Measurements from ENCODE around the gene SLC25A47. TPM values are rescaled to one million over a fixed set of nuclear protein-coding genes. Genes with fewer than 3 reads are reported as not detected.
"Not testable (repeated sequence)": the region's sequence is repeated elsewhere in the genome, so short reads cannot be mapped to it uniquely, and the experiment has no call there.

The SLC25A47 gene
- total RNA-seq, 5 donors from 2014 or later (not counting 1 experiment from before 2014, with no cell fraction given): 0.16 TPM; not detected in 4

GRCh38 chr14:100342195-100342594, 19.1 kb downstream of the SLC25A47 start:
- POLR2A ChIA-PET: no interaction called here
- Mint-ChIP-seq H3K4me1 (peaks cover 0 to 10% (median 0%) of the 10 kb centered on the region in 3 donors), H3K4me3 (no peak overlapping the region), H3K9me3 (no peaks in the 10 kb centered on the region), H3K36me3 (peaks cover 49% of the 10 kb centered on the region), H3K27me3 (no peaks in the 10 kb centered on the region), H3K27ac (no peak overlapping the region)
- CTCF ChIA-PET: no interaction called here
- no peak overlapping the region for H3K27ac ChIP-seq (ENCODE audit: low read length)
- H3K9me3 ChIP-seq: no peaks in the 10 kb centered on the region
- ATAC-seq (replicated peaks in 1 of 4) (no peak), DNase-seq (no peak)
- peaks cover 0 to 33% of the 10 kb centered on the region in 2 donors for H3K36me3 ChIP-seq (ENCODE audit: control insufficient read depth in 2 of 2, extremely low read depth in 1 of 2, insufficient read depth in 1 of 2, low read length in 1 of 2)
- 96% methylated on average over 8 of the region's 11 CpGs for WGBS (ENCODE audit: insufficient coverage)
- H3K4me3 ChIP-seq (ENCODE audit: control insufficient read depth in 1 of 2, extremely low read depth in 1 of 2, low read length in 1 of 2): no peak overlapping the region
- no peaks in the 10 kb centered on the region for H3K27me3 ChIP-seq (replicated peaks in 1 of 2; ENCODE audit: control insufficient read depth in 2 of 2, extremely low read depth in 1 of 2, insufficient read depth in 2 of 2, low read length in 1 of 2)
- H3K4me1 ChIP-seq (ENCODE audit: control insufficient read depth in 1 of 2, extremely low read depth in 1 of 2, insufficient read depth in 2 of 2, low read length in 2 of 2): no peaks in the 10 kb centered on the region

- peaks cover 0 to 32% of the 10 kb centered on the region in 2 donors for H3K36me3 ChIP-seq (ENCODE audit: control insufficient read depth in 2 of 2, extremely low read depth in 1 of 2, insufficient read depth in 1 of 2, low read length in 1 of 2)
- H3K27ac Mint-ChIP-seq; H3K27me3 ChIP-seq (replicated peaks in 1 of 2; ENCODE audit: control insufficient read depth in 2 of 2, extremely low read depth in 1 of 2, insufficient read depth in 2 of 2, low read length in 1 of 2); H3K27ac ChIP-seq (ENCODE audit: low read length); H3K4me3 Mint-ChIP-seq; H3K4me3 ChIP-seq (ENCODE audit: control insufficient read depth in 1 of 2, extremely low read depth in 1 of 2, low read length in 1 of 2); ATAC-seq (replicated peaks in 1 of 4); POLR2A ChIA-PET; H3K4me1 Mint-ChIP-seq; CTCF ChIA-PET; DNase-seq; H3K9me3 ChIP-seq; H3K4me1 ChIP-seq (ENCODE audit: control insufficient read depth in 1 of 2, extremely low read depth in 1 of 2, insufficient read depth in 2 of 2, low read length in 2 of 2); H3K27me3 Mint-ChIP-seq; H3K9me3 Mint-ChIP-seq: not testable (repeated sequence)
- WGBS (ENCODE audit: insufficient coverage): 96% methylated on average over 9 of the region's 12 CpGs
- H3K36me3 Mint-ChIP-seq: peaks cover 46% of the 10 kb centered on the region
Observed at GRCh38 chr14:100342826-100343225, 19.7 kb downstream of the SLC25A47 start.

- peaks cover 0 to 40% of the 10 kb centered on the region in 2 donors for H3K36me3 ChIP-seq (ENCODE audit: control insufficient read depth in 2 of 2, extremely low read depth in 1 of 2, insufficient read depth in 1 of 2, low read length in 1 of 2)
- DNase-seq; H3K4me3 Mint-ChIP-seq; H3K9me3 ChIP-seq; H3K27me3 ChIP-seq (replicated peaks in 1 of 2; ENCODE audit: control insufficient read depth in 2 of 2, extremely low read depth in 1 of 2, insufficient read depth in 2 of 2, low read length in 1 of 2); H3K9me3 Mint-ChIP-seq; CTCF ChIA-PET; POLR2A ChIA-PET; H3K27ac Mint-ChIP-seq; ATAC-seq (replicated peaks in 1 of 4); H3K27me3 Mint-ChIP-seq; H3K4me3 ChIP-seq (ENCODE audit: control insufficient read depth in 1 of 2, extremely low read depth in 1 of 2, low read length in 1 of 2); H3K27ac ChIP-seq (ENCODE audit: low read length); H3K4me1 ChIP-seq (ENCODE audit: control insufficient read depth in 1 of 2, extremely low read depth in 1 of 2, insufficient read depth in 2 of 2, low read length in 2 of 2); H3K4me1 Mint-ChIP-seq: not testable (repeated sequence)
- peaks cover 51% of the 10 kb centered on the region for H3K36me3 Mint-ChIP-seq
- no CpG with 5 or more reads among the region's 35 CpGs for WGBS (ENCODE audit: insufficient coverage)
Observed at GRCh38 chr14:100344657-100345056, 21.5 kb downstream of the SLC25A47 start.

- Histone ChIP-seq H3K27ac (ENCODE audit: low read length) (no peak overlapping the region), H3K36me3 (ENCODE audit: control insufficient read depth in 2 of 2, extremely low read depth in 1 of 2, insufficient read depth in 1 of 2, low read length in 1 of 2) (peaks cover 2 to 38% of the 10 kb centered on the region in 2 donors), H3K4me1 (ENCODE audit: control insufficient read depth in 1 of 2, extremely low read depth in 1 of 2, insufficient read depth in 2 of 2, low read length in 2 of 2) (no peaks in the 10 kb centered on the region), H3K27me3 (replicated peaks in 1 of 2; ENCODE audit: control insufficient read depth in 2 of 2, extremely low read depth in 1 of 2, insufficient read depth in 2 of 2, low read length in 1 of 2) (no peaks in the 10 kb centered on the region), H3K9me3 (no peaks in the 10 kb centered on the region), H3K4me3 (ENCODE audit: control insufficient read depth in 1 of 2, extremely low read depth in 1 of 2, low read length in 1 of 2) (no peak overlapping the region)
- Mint-ChIP-seq H3K9me3 (no peaks in the 10 kb centered on the region), H3K4me3 (no peak overlapping the region), H3K4me1 (peaks cover 0 to 10% (median 0%) of the 10 kb centered on the region in 3 donors), H3K27ac (no peak overlapping the region), H3K27me3 (no peaks in the 10 kb centered on the region), H3K36me3 (peaks cover 48% of the 10 kb centered on the region)
- CTCF ChIA-PET: no interaction called here
- WGBS (ENCODE audit: insufficient coverage): 98% methylated on average over 17 of the region's 17 CpGs
- no peak for DNase-seq
- POLR2A ChIA-PET: no interaction called here
- ATAC-seq (replicated peaks in 1 of 4): no peak
Observed at GRCh38 chr14:100345711-100346110, 22.6 kb downstream of the SLC25A47 start.

- Histone ChIP-seq H3K36me3 (ENCODE audit: control insufficient read depth in 2 of 2, extremely low read depth in 1 of 2, insufficient read depth in 1 of 2, low read length in 1 of 2) (peaks cover 2 to 37% of the 10 kb centered on the region in 2 donors), H3K4me1 (ENCODE audit: control insufficient read depth in 1 of 2, extremely low read depth in 1 of 2, insufficient read depth in 2 of 2, low read length in 2 of 2) (no peaks in the 10 kb centered on the region), H3K27me3 (replicated peaks in 1 of 2; ENCODE audit: control insufficient read depth in 2 of 2, extremely low read depth in 1 of 2, insufficient read depth in 2 of 2, low read length in 1 of 2) (no peaks in the 10 kb centered on the region), H3K27ac (ENCODE audit: low read length) (no peak overlapping the region), H3K9me3 (no peaks in the 10 kb centered on the region), H3K4me3 (ENCODE audit: control insufficient read depth in 1 of 2, extremely low read depth in 1 of 2, low read length in 1 of 2) (no peak overlapping the region)
- Mint-ChIP-seq H3K27ac (no peak overlapping the region), H3K27me3 (no peaks in the 10 kb centered on the region), H3K9me3 (no peaks in the 10 kb centered on the region), H3K36me3 (peaks cover 51% of the 10 kb centered on the region), H3K4me1 (peaks cover 0 to 5% (median 0%) of the 10 kb centered on the region in 3 donors), H3K4me3 (no peak overlapping the region)
- ATAC-seq (replicated peaks in 1 of 4): no peak
- no peak for DNase-seq
- ChIA-PET POLR2A (interaction anchor here in 1 of 2 donors (1.3 kb wide), 1 partner anchor 10 kb away, joined by 3 read pairs; no protein-coding TSS in a partner anchor), CTCF (no interaction called here)
- WGBS (ENCODE audit: insufficient coverage): 92% methylated on average over 11 of the region's 12 CpGs
Observed at GRCh38 chr14:100346306-100347091, 23.4 kb downstream of the SLC25A47 start.

GRCh38 chr14:100348253-100348729, 25.2 kb downstream of the SLC25A47 start:
- DNase-seq (no peak), ATAC-seq (replicated peaks in 1 of 4) (no peak)
- no peaks in the 10 kb centered on the region for H3K27me3 Mint-ChIP-seq
- Histone ChIP-seq H3K27me3 (replicated peaks in 1 of 2; ENCODE audit: control insufficient read depth in 2 of 2, extremely low read depth in 1 of 2, insufficient read depth in 2 of 2, low read length in 1 of 2) (no peaks in the 10 kb centered on the region), H3K9me3 (no peaks in the 10 kb centered on the region), H3K36me3 (ENCODE audit: control insufficient read depth in 2 of 2, extremely low read depth in 1 of 2, insufficient read depth in 1 of 2, low read length in 1 of 2) (peaks cover 2 to 35% of the 10 kb centered on the region in 2 donors), H3K4me3 (ENCODE audit: control insufficient read depth in 1 of 2, extremely low read depth in 1 of 2, low read length in 1 of 2) (no peak overlapping the region), H3K27ac (ENCODE audit: low read length) (no peak overlapping the region), H3K4me1 (ENCODE audit: control insufficient read depth in 1 of 2, extremely low read depth in 1 of 2, insufficient read depth in 2 of 2, low read length in 2 of 2) (no peaks in the 10 kb centered on the region)
- CTCF ChIA-PET: interaction anchor here in 1 of 2 donors (0.6 kb wide), 1 partner anchor 35 kb away, joined by 3 read pairs; no protein-coding TSS in a partner anchor
- H3K27ac Mint-ChIP-seq: no peak overlapping the region
- POLR2A ChIA-PET: no interaction called here
- H3K4me1 Mint-ChIP-seq: no peaks in the 10 kb centered on the region
- H3K9me3 Mint-ChIP-seq: no peaks in the 10 kb centered on the region
- H3K4me3 Mint-ChIP-seq: no peak overlapping the region
- WGBS (ENCODE audit: insufficient coverage): 96% methylated on average over 12 of the region's 12 CpGs
- H3K36me3 Mint-ChIP-seq: peaks cover 50% of the 10 kb centered on the region

Measured in T-cell (primary cell).